Activated effector memory CD4-positive, alpha-beta T cell treated with Interleukin-2 at 50 U/mL for 16 hours (primary cell): ENCODE measurements around the gene NRAP.

Experiments used
- DNase-seq: peaks from one replicate; pipeline ENCODE4 v3.0.0-alpha.2; 2020

The NRAP gene

DNA sequence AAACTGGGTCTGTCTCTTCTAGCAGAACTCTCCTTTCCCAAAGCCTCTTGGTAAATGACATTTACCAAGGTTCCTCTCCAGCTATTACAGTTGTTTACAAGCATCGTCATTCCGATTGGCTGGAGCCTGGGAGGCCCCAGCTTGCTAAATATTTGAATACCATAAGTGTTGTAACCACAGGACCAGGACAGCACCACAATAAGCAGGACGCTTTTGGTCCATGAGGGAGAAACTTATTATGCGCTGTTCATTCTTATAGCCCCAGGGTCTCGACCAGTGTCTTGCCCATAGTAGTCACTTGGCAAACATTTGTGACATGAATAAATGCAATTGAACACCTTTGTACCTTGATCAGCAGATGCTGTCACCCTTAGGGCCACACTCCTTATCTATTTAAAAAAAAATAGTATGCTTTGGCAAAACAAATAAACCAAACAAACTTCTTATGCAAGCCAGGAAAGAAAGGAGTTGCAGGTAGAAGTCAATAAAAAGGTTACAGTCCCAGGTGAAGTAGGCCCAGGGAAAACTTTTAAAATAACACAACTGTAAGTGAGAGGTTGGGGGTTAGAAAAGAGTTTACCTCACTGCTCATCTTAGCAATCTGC lies 32.8 kb downstream of the NRAP start:
- no peak for DNase-seq

DNA sequence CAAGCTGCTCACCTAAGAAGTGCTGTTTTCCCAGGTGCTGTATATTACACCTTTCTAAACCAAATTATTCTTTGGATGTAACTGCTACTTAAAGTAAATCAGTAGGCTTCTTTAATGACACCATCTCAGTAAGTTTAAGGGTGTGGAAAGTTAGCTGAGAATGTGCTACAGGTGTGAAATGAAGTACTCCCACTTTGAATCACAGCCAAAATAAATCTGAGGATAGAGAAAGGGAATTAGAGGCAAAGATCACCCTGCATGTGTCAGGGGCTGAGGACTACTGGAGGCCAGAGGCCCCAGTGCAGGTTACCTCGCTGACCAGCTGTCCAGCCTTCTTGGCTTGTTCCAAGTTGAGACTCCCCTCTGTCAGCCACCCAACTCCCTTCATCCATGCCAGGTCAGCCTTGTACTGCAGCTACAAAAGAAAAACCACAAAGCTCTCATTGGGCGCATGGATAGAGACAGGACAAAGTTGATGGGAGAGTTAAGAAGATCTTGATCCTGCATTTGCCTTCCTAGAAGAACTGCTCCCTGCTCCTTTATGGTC lies 35.2 kb downstream of the NRAP start:
- no peak for DNase-seq

DNA sequence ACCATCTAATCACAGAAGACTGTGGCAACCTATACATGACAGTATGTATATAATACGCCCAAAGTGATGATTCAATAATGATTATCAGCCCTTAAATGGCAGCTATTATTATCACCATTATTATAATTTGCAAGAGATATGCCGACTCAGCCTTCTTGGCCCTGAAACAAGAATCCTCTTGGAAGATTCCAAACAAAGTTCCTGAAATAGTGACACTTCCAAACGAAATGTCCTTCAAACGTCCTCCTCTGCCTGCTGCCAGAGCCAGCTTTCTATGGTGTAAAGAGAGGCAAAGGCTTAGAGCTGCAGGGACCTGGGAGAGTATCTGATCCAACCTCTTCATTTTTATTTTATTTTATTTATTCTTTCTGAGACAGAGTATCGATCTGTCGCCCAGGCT lies 36.0 kb downstream of the NRAP start:
- DNase-seq = no peak

DNA sequence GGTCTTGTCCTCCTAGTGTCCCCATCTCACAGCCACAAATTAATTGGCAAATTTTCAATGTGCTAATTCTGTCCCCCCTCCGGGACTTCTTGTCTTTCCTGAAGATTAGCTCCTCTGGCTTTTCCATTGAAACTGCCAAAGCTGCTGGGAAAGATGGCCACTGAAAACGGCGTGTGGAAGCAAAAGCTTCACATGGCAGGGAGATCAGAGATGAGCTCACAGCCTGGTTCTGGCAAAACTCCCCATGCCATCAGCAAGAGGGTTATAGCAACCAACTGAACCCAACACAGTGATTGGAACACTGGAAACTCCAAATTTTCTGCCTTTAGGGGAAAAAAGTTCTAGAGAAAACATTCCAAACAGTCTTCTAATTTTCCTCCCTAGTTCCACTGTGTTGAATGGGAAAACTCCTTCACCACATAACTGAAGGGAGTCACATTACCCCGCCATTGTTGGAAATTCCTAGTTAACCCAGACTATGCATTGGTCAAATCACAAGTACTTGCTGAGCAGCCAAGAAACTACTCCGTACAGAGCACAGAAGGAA lies 37.0 kb downstream of the NRAP start:
- DNase-seq = no peak

DNA sequence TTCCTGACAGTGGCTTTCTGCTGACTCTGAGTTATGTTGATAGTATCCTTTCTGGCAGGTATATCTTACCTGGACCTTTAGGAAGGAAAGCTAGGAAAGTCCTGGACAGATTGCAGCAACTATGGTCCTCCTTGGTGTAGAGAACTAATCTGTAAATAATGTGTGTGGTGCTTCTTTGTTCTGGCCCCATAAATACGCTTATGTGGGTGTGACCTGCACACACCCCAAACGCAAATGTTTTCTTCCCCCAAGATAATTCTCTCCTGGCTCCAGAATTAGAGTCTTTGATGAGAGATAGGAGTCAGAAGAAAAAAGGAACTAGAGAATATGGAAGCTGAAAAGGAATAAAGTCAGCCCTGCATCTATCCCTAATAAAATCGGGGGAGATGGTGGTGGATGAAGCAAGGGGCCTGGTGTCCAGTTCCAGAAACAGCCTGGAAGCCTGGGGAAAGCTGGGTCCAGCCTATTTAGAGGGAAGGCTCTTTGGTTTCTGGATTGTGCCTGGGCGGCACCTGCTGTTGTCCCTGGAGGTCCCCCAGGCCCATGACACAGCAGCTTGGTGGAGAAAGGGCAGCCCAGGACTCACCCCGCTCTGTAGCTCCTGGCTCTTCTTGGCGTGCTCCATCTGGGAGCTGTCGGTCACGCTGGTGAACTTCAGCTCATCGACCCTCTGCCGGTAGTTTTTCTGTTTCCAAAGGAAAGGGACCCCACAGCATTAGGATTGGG lies 38.2 kb downstream of the NRAP start:
- DNase-seq = no peak

DNA sequence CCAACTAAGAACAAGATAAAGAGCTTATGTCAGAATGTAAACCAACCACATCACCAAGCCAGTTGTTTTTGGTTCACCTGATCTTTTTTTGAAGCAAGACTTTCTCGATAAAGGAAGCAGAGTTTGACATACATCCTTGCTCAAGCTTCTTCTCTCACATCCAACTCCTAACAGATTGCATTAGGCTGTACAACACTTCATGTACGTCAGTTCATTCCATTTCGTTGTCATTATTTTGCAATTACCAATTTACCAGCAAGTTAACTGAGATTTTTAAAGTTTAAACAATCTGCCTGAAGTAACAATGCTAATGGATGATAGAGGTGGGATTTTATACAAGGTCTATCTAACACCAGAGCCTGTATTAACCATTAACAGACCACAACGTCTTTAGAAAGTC lies 41.0 kb downstream of the NRAP start:
- DNase-seq = no peak

DNA sequence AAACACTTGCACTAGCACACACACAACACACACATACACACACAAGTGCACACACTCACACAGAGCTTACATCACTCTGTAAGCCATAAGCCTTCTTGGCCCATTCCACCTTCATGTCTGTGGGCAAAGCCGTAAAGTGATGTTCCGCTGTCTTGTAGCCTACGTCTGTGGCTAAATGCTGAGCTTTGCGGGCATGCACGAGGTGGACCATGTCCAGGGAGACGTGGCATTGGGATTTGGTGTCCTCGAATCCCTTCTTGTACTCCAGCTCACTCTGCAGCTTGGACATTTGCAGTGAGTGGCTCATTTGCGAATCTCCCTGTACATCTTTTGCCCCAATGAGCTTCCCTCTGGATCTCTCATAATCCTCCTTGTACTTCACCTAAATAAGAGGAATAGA lies 42.0 kb downstream of the NRAP start:
- no peak for DNase-seq

DNA sequence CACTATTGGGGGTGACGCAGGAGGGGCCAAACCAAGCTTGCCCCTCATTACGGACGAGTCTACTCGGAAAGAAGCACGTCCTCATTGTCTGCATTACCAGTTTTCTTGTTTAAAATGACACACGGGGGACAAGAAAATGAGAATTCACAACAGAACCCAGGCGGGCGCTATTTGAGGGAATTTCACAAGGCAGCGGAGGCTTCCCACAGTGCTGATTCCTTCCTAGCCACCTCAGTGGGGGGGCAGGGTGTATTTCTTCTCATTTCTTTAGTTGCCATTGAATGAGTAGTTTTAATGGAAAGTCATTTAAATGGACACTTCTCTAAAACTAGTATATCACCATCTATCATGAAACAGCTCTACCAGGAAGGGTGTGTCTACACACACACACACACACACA lies 42.9 kb downstream of the NRAP start:
- no peak for DNase-seq

DNA sequence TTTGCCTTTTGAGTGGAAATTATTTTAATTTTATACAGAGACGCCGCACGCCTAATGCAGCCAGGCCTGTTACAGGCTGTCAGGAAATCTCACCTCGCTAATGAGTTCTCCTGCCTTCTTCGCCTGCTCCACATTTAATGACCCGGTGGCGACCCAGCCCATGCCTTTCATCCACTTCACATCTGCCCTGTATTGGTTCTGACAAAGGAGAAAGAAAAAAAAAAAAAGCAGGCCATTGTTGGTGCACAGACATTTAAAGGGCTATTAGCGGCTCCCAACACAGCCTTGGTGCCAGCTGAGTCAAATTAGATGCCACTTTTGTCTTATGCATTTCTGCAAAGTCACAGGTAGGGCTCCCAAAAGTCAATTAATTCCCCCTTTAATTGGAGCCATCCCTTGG lies 43.3 kb downstream of the NRAP start:
- no peak for DNase-seq

DNA sequence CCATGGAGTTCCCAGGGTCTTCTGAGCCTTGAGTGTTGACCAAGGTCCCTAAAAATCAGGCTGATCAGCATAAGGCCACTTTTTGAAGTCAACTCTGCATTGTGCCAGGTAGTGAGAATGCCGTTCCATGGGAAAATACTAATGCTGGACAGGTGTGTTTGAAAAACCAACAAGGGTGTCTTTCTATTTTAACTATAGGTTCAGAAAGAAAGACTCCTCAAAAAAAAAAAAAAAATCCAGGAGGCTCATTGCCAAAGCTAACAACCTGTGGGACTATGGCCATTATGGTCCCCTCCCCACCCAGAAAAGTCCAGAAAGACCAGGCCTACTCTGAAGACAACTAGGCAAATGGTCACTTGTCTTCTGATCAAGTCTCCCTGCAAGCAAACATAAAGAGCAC lies 44.4 kb downstream of the NRAP start:
- no peak for DNase-seq

DNA sequence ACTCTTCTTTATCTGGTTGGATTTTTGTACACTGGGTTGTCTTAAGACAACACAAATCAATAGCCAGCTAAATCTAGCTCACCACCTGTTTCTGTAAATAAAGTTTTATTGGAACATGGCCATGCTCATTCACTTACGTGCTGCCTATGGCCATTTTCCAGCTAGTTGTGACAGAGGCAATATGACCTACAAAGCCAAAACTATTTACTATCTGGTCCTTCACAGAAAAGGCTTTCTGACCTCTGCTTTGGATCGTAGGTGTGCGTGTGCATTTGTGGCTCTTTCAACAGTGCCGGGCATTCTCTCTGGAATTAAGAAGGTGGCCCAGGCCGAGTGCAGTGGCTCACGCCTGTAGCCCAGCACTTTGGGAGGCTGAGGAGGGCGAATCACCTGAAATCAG lies 45.5 kb downstream of the NRAP start:
- DNase-seq = no peak

DNA sequence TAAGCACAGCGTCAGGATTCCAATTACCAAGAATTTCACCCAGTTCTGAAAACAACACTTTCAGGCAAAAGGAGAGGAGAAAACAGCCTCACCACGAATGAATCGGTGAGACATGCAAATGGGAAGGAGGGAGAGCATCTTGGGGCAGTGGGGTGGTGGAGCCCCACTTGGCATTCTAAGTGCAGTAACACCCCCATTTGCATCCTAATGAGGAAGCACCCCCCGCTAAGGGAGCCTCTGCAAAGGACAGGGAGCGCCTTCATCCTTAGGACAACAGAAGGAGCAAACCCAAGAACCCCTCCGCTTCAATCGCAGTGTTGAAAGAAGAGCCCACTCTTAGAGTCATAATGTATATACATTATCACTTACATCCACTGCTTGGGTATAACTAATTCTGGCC lies 46.8 kb downstream of the NRAP start:
- DNase-seq = no peak

DNA sequence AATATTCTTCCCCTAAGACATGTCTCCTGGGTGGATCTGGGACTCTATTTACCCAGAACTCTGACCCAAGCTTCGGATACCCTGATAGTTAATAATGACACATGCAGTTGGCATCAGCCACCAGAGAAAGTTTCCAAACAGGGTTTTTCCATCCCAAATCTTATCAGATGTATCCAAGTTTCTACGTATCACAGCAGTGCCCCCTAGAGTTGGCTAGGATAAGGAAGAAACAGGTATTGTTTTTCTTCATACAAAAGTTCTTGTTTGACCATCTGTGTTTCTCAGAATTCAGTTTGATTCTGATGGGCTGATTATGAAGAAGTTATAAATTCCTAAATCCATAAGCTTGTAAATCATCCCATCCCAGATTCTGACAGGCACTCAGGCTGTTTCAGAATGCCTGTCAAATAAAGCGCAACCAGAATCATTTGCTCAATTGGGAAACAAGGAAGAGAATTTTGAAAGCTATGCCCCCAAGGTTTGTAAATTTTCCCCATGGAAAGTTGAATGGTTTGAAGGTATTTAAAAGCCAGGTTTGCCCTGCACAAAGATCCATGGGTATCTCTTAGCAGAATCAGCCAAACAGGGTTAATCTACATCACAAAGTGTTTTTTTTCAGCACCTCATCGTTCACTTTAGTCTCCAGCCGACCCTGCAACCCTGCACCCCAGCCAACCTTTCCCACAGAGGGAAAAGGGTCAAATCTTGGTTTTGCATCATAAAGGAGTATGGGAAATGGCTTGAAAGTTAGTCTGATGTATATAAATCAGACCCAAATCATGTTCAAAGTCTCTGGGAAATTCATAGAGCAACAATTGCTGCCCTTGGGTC lies 47.4 kb downstream of the NRAP start:
- no peak for DNase-seq

DNA sequence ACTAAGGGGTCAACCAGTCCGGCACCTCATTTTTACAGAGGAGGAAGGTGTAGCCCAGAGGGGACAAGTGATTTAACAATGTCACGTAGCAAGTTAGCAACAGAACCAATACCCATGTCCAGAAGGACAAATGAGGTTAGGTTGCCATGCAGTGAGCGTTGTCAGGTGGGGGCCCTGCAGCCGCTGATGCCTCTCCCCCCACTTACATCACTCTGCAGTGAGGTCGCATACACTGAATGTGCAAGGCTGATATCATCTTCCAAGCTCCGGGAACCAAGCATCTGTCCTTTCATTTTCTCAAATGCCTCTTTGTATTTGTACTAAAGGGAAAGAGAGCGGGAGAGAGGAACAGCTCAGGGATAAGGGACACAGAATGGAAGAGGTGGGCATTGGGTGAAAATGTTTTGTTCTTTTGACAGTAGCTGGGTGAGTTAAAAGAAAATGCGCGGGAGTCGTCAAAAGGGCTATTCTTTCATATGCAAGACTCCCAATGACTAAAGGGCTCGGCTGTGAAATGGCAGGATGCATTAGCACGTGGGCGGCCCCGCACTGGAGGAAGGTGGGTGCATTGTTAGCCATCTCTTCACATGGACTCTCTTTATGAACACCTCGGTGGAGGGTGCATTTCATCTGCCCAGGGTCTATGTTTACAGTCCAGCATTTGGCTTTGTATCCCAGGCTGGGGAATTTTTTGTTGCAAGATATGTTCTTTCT lies 49.7 kb downstream of the NRAP start:
- no peak for DNase-seq

DNA sequence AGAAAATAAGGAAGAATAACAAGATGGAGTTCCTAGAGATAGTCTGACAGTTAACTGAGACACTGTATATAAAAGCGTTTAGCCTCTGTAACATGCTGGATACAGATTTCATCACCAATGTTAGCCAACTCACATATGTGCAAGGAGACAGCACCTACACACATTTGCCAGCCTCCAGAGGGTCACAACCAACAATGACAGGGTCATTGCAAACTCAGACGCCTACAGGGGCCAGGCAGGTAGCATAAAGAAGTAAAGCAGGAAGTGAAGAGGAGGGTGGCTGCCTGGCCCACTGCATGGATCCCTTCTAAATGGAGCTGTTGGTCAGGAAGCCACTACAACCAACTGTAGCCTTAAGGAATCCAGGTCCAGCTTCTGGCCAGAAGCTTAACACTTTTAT lies 50.4 kb downstream of the NRAP start:
- DNase-seq = no peak

DNA sequence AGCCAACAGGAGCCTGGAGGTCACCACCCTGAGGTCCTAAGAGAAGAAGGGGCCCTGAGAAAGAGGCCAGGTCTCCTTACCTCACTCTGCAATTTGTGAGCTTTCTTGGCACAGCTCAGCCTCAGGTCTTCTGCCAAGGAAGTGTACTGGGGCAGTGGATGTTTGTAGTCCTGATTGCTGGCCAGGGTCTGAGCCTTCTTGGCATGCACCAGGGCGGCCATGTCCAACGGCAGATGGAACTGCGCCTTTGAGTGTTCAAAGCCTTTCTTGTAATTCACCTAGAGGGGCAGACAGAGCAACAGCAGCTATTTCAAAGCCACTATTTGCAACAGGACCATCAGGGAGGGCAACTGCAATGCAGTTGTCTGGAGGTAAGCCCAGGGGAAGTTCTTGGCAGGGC lies 51.7 kb downstream of the NRAP start:
- no peak for DNase-seq

DNA sequence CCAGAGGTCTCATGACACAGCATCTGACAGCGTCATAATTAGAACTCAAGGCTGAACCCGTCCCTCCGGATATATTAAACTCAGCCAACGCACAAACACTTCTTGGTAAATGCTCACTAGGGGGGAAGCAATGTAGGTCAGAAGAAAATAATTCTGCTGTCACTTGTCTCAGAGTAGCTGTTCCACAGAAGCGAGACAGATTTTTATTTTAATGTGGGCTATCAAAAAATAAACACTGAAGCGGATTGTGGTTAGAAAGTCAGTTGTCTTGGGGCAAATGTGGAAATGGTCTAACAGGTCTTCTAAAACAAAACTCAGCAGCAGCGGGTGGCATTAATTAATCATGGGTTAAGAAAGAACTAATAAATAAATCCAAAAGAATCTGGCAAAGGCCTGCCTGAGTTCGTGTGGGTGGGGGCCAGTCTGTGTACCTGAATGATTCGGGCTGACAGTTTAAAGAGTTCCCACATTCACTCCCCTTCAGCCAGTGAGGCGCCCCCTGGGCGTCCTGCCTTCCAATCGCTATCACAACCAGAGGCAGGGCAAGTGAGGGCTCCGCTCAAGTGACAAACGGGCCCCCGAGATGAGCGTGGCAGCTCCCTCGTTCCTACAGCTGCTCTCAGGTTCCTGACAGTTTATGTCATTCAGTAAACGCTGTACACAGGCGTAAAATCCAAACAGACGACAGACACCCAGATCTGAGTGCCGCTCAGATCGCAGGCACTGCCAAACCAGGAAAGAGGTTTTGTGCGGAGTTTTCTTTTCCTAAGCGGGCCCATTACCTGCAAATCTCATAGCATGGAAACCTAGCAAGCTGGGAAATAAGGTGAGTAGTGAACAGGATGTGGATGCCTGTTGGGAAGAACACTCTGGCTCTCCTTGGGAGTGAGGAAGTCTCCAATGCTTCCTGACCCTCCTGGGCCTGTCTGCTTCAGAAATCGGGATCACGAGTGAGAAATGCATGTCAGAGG lies 52.9 kb downstream of the NRAP start:
- no peak for DNase-seq

DNA sequence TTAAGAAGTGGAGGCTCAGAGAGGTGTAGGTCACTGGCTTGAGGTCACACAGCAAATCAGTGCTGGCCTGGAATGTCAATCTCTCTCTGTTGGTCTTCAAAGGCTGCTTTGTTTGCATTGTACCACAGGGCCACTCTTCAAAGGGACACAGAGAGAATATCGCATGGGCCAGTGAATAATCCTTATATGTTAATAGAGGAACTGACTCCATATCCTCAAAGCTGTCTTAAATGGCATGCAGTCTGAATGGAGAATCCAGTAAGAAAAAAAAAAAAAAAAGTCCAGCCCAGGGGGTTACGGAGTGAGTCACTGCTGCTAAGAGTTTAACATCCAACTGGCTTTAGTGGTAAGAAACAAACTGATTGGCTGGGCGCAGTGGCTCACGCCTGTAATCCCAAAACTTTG lies 54.1 kb downstream of the NRAP start:
- DNase-seq = no peak

DNA sequence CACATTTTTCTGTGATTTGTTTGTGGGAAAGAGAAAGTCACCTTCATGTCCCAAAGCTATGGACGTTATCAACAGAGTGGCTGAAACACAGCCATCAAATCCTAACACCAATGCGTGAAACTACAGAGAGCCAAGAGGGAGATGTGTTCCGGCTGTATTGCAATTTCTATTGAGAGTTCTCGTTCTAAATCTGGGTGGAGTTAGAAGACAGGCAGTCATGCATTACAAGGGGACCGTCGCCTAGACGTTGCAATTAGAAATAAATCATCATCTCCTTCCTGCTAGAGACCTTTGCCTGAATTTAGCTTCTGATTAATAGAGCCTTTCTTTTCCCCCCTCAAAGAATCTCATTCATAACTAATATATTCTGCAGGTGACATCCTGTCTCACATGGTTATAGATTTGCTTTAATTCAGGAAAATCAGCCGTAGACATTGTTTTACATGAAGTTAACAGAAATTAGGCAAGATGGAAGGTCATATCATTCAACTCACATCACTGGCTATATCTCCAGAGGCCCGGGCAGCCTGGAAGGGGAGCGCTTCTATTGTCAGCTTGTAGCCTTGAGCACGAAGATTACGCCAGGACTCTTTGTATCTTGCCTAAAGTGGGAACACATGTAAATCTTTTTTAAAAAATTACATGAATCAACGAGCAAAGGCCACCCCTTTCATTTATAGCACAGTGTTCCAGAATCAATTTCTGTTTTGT lies 58.4 kb downstream of the NRAP start:
- no peak for DNase-seq

DNA sequence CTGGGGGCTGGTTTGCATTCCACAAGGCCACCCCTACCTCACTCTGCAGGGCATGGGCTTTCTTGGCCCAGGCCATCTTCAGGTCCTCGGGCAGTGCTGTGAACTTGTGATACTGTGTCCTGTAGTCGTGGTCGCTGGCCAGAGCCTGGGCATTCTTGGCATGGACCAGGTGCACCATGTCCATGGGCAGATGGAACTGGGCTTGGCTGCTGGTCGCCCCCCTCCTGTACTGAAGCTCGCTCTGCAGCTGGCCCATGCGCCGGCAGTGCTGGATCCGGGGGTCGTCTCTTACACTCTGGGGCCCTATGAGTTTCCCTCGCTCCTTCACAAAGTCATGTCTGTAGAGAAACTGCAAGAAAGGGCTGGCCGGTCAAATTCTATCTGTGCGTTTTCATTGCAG lies 59.3 kb downstream of the NRAP start:
- no peak for DNase-seq
